IMR-90 (cell line): ENCODE data around the gene NCOA5.

Source experiments
- BHLHE40 ChIP-seq: fragments of 150-350 bp; IDR thresholded peaks from 2 replicates; pipeline ENCODE4 v1.6.1; 2016; ENCODE audit warnings: mild to moderate bottlenecking, low read depth, low read length
- CEBPB ChIP-seq: IDR thresholded peaks from 2 replicates; pipeline ENCODE4 v1.6.1; 2012; ENCODE audit warnings: low read depth, low read length, improper control_type of control experiment
- MAFK ChIP-seq: IDR thresholded peaks from 2 replicates; pipeline ENCODE4 v1.6.1; 2012; ENCODE audit warnings: low read depth, low read length, improper control_type of control experiment
- MAZ ChIP-seq: IDR thresholded peaks from 2 replicates; pipeline ENCODE4 v1.6.1; 2012; ENCODE audit warnings: low read depth, mild to moderate bottlenecking, low read length, improper control_type of control experiment, moderate library complexity, borderline replicate concordance
- RCOR1 ChIP-seq: IDR thresholded peaks from 2 replicates; pipeline ENCODE4 v1.6.1; 2012; ENCODE audit warnings: mild to moderate bottlenecking, low read length, improper control_type of control experiment; ENCODE audit not compliant: insufficient replicate concordance
- SMC3 ChIP-seq: fragments of 150-350 bp; IDR thresholded peaks from 2 replicates; pipeline ENCODE4 v1.6.1; 2016; ENCODE audit warnings: low read depth, mild to moderate bottlenecking, antibody characterized with exemption, low read length, moderate library complexity
- TF ChIP-seq, protein P1 (sequence below): conservative IDR thresholded peaks from 2 replicates; pipeline ENCODE4 v1.5.1; 2012; ENCODE audit warnings: mild to moderate bottlenecking, low read depth, low read length, improper control_type of control experiment

DNA sequence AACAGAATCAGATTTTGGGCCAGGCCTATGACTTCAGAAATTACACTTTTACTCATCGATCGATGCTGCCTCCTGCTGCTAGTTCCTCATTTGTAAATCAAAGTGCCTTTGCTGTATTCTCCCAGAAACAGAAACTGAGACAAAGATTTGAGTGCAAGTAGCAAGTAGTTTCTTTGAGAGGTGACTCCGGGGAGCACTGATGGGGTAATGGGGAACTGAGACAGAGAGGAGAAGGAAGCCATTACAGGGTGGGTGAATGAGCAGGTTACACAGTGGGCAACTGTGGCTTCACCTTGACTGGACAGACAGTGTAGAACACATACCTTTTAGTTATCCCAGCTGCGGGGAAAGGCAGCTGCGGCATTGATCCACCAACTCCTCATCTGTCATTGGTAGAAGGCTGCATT, 18.7 kb upstream of the NCOA5 start:
- TF ChIP-seq BHLHE40 (no peak), MAZ (no peak), CEBPB (no peak), RCOR1 (no peak), MAFK (no peak), SMC3 (no peak)
- TF ChIP-seq, protein P1, sequence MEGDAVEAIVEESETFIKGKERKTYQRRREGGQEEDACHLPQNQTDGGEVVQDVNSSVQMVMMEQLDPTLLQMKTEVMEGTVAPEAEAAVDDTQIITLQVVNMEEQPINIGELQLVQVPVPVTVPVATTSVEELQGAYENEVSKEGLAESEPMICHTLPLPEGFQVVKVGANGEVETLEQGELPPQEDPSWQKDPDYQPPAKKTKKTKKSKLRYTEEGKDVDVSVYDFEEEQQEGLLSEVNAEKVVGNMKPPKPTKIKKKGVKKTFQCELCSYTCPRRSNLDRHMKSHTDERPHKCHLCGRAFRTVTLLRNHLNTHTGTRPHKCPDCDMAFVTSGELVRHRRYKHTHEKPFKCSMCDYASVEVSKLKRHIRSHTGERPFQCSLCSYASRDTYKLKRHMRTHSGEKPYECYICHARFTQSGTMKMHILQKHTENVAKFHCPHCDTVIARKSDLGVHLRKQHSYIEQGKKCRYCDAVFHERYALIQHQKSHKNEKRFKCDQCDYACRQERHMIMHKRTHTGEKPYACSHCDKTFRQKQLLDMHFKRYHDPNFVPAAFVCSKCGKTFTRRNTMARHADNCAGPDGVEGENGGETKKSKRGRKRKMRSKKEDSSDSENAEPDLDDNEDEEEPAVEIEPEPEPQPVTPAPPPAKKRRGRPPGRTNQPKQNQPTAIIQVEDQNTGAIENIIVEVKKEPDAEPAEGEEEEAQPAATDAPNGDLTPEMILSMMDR = no peak
